Small intestine (tissue), 7 donors: ENCODE data around the gene PRPF4. TPM values are rescaled to one million over a fixed set of nuclear protein-coding genes. Genes with fewer than 3 reads are reported as not detected.
"Not testable (repeated sequence)": the region's sequence is repeated elsewhere in the genome, so short reads cannot be mapped to it uniquely, and the experiment has no call there.

ENCODE experiments used
- DNase-seq, 2 donors: peaks; one replicate each; pipeline versions ENCODE4 v3.0.0 to v3.0.0-alpha.2; 2013
- FAIRE-seq: peaks from 2 replicates; lab custom pipeline; 2012; peaks lifted over from hg19 to GRCh38; lab: Jason Lieb, UNC
- H3K27ac ChIP-seq, 3 donors: one replicate each; pipeline ENCODE4 v1.5.1; 2013; ENCODE audit warnings: low read length in 2 of 3, mild to moderate bottlenecking in 2 of 3, control low read depth in 1 of 3, inconsistent platforms in 1 of 3, low read depth in 1 of 3, moderate library complexity in 1 of 3
- H3K27me3 ChIP-seq, 3 donors: one replicate each; pipeline ENCODE4 v1.6.1; 2013; ENCODE audit warnings: low read length in 3 of 3, inconsistent platforms in 1 of 3; ENCODE audit not compliant: control insufficient read depth in 3 of 3, insufficient read depth in 3 of 3
- H3K36me3 ChIP-seq, 3 donors: one replicate each; pipeline ENCODE4 v1.6.1; 2013; ENCODE audit warnings: low read length in 3 of 3, inconsistent platforms in 1 of 3, low read depth in 1 of 3, mild to moderate bottlenecking in 1 of 3, moderate library complexity in 1 of 3; ENCODE audit not compliant: control insufficient read depth in 3 of 3, insufficient read depth in 2 of 3
- H3K4me1 ChIP-seq, 3 donors: one replicate each; pipeline ENCODE4 v1.6.1; 2013; ENCODE audit warnings: low read length in 2 of 3, inconsistent platforms in 1 of 3, low read depth in 1 of 3, mild to moderate bottlenecking in 1 of 3, moderate library complexity in 1 of 3; ENCODE audit not compliant: control insufficient read depth in 3 of 3, insufficient read depth in 2 of 3
- H3K4me3 ChIP-seq, 3 donors: one replicate each; pipeline ENCODE4 v1.5.1; 2013; ENCODE audit warnings: low read length in 3 of 3, control low read depth in 1 of 3, inconsistent platforms in 1 of 3, low read depth in 1 of 3, mild to moderate bottlenecking in 1 of 3, moderate library complexity in 1 of 3
- H3K9me3 ChIP-seq, 2 donors: one replicate each; pipeline ENCODE4 v1.6.1; 2013; ENCODE audit warnings: low read depth in 1 of 2, low read length in 1 of 2; ENCODE audit not compliant: control insufficient read depth in 2 of 2, insufficient read depth in 1 of 2
- WGBS, 3 donors: extraction: QIAGEN DNeasy Blood & Tissue Kit; methylation state at CpG; one replicate each; pipeline ENCODE4 v1.1.7; 2013; 5-methylcytosine and 5-hydroxymethylcytosine counted together
- polyA plus RNA-seq, 4 donors: library from polyadenylated mRNA; stranded (reverse) in 3 of 4; unstranded in 1 of 4; fragments of 200-250 nt in 3 of 4; fragments of 120-200 nt in 1 of 4; gene quantifications; one replicate each; pipeline versions ENCODE4 v1.2.1 to v1.2.3, GENCODE V29; 2013
- donor health status: healthy with polysubstance abuse.
- donor health status: control.
- donor health status: control.
- donor health status: Bipolar disorder and iron deficiency.
- donor health status: healthy.

PRPF4 gene
- polyA plus RNA-seq, 4 donors, result 7.6 to 21.6 (median 11.3) TPM

GRCh38 chr9:113238859-113239232, 36.6 kb upstream of the PRPF4 start:
- DNase-seq (no peak), FAIRE-seq (no peak)
- Histone ChIP-seq H3K4me1 (no peaks in the 10 kb centered on the region), H3K9me3 (no peaks in the 10 kb centered on the region), H3K36me3 (no peaks in the 10 kb centered on the region), H3K27me3 (no peaks in the 10 kb centered on the region), H3K4me3 (no peak overlapping the region), H3K27ac (no peak overlapping the region)
- 71 to 81% (median 75%) methylated on average over 4 of the region's 4 CpGs for WGBS, 3 donors

GRCh38 chr9:113241161-113241560, 34.3 kb upstream of the PRPF4 start:
- H3K27ac ChIP-seq, result no peak overlapping the region
- peaks cover 0 to 2% (median 0%) of the 10 kb centered on the region in 3 donors for H3K36me3 ChIP-seq
- no peaks in the 10 kb centered on the region for H3K4me1 ChIP-seq
- FAIRE-seq (no peak), DNase-seq (no peak)
- H3K4me3 ChIP-seq, result no peak overlapping the region
- whole genome bisulfite sequencing, 3 donors, result 96 to 98% (median 97%) methylated on average over 2 of the region's 2 CpGs
- no peaks in the 10 kb centered on the region for H3K9me3 ChIP-seq
- H3K27me3 ChIP-seq, result no peaks in the 10 kb centered on the region

GRCh38 chr9:113244556-113244955, 30.9 kb upstream of the PRPF4 start:
- Histone ChIP-seq H3K4me3 (no peak overlapping the region), H3K27ac (no peak overlapping the region), H3K27me3 (no peaks in the 10 kb centered on the region), H3K4me1 (no peaks in the 10 kb centered on the region), H3K36me3 (peaks cover 0 to 2% (median 0%) of the 10 kb centered on the region in 3 donors), H3K9me3 (peaks cover 0 to 3% of the 10 kb centered on the region in 2 donors)
- WGBS, 3 donors, result 83 to 87% (median 85%) methylated on average over 2 of the region's 2 CpGs
- DNase-seq, result no peak
- no peak for FAIRE-seq

- no peak overlapping the region for H3K4me3 ChIP-seq
- no peak overlapping the region for H3K27ac ChIP-seq
- DNase-seq, result no peak
- H3K4me1 ChIP-seq, result no peaks in the 10 kb centered on the region
- no peak for FAIRE-seq
- WGBS, 3 donors, result 72 to 83% (median 82%) methylated on average over 4 of the region's 4 CpGs
- H3K9me3 ChIP-seq, result peaks cover 0 to 8% of the 10 kb centered on the region in 2 donors
- H3K36me3 ChIP-seq, result peaks cover 0 to 4% (median 0%) of the 10 kb centered on the region in 3 donors
- no peaks in the 10 kb centered on the region for H3K27me3 ChIP-seq
Measured at GRCh38 chr9:113245894-113246293, 29.6 kb upstream of the PRPF4 start.

- FAIRE-seq, result no peak
- no peaks in the 10 kb centered on the region for H3K4me1 ChIP-seq
Measured at GRCh38 chr9:113246928-113247327, 28.5 kb upstream of the PRPF4 start.

GRCh38 chr9:113247640-113248039, 27.8 kb upstream of the PRPF4 start:
- FAIRE-seq, result no peak

More at GRCh38 chr9:113246928-113247327, 28.5 kb upstream of the PRPF4 start:
- no peak overlapping the region for H3K27ac ChIP-seq
- WGBS, 3 donors, result 80 to 83% (median 80%) methylated on average over 6 of the region's 6 CpGs
- peaks cover 0 to 11% of the 10 kb centered on the region in 2 donors for H3K9me3 ChIP-seq
- no peaks in the 10 kb centered on the region for H3K27me3 ChIP-seq
- DNase-seq, result no peak
- no peak overlapping the region for H3K4me3 ChIP-seq
- H3K36me3 ChIP-seq, result peaks cover 0 to 4% (median 0%) of the 10 kb centered on the region in 3 donors

GRCh38 chr9:113249661-113250060, 25.8 kb upstream of the PRPF4 start:
- peaks cover 0 to 11% of the 10 kb centered on the region in 2 donors for H3K9me3 ChIP-seq
- FAIRE-seq, H3K4me1 ChIP-seq, H3K36me3 ChIP-seq, H3K27me3 ChIP-seq, H3K27ac ChIP-seq, DNase-seq, H3K4me3 ChIP-seq: not testable (repeated sequence)
- 98 to 100% (median 99%) methylated on average over 2 of the region's 2 CpGs for WGBS, 3 donors

More at GRCh38 chr9:113247640-113248039, 27.8 kb upstream of the PRPF4 start:
- Histone ChIP-seq H3K27me3 (no peaks in the 10 kb centered on the region), H3K4me3 (no peak overlapping the region), H3K4me1 (no peaks in the 10 kb centered on the region), H3K9me3 (peaks cover 0 to 11% of the 10 kb centered on the region in 2 donors), H3K36me3 (peaks cover 0 to 4% (median 0%) of the 10 kb centered on the region in 3 donors), H3K27ac (no peak overlapping the region)
- DNase-seq, result no peak

GRCh38 chr9:113250807-113251206, 24.7 kb upstream of the PRPF4 start:
- peaks cover 0 to 11% of the 10 kb centered on the region in 2 donors for H3K9me3 ChIP-seq
- WGBS, 3 donors, result 95 to 98% (median 95%) methylated on average over 2 of the region's 2 CpGs
- no peaks in the 10 kb centered on the region for H3K27me3 ChIP-seq
- no peaks in the 10 kb centered on the region for H3K4me1 ChIP-seq
- H3K4me3 ChIP-seq, result no peak overlapping the region
- no peak for FAIRE-seq
- no peak for DNase-seq
- H3K27ac ChIP-seq, result no peak overlapping the region
- H3K36me3 ChIP-seq, result peaks cover 0 to 9% (median 0%) of the 10 kb centered on the region in 3 donors

- Histone ChIP-seq H3K4me1 (peaks cover 0 to 2% (median 0%) of the 10 kb centered on the region in 3 donors), H3K27ac (no peak overlapping the region), H3K4me3 (no peak overlapping the region), H3K9me3 (peaks cover 0 to 7% of the 10 kb centered on the region in 2 donors), H3K27me3 (no peaks in the 10 kb centered on the region), H3K36me3 (peaks cover 4 to 26% (median 11%) of the 10 kb centered on the region in 3 donors)
- FAIRE-seq (no peak), DNase-seq (no peak)
- WGBS, 3 donors, result 96 to 98% (median 97%) methylated on average over 1 of the region's 1 CpG
Measured at GRCh38 chr9:113254991-113255390, 20.5 kb upstream of the PRPF4 start.
